GM19397 (cell line): Measurements from ENCODE around the gene TNMD.
"Not testable (repeated sequence)": the region's sequence is repeated elsewhere in the genome, so short reads cannot be mapped to it uniquely, and the experiment has no call there.

Experiments used
- ATAC-seq: cut with Tn5 transposase; IDR thresholded peaks from one replicate; pipeline ENCODE4 v1.9.1; 2021; ENCODE audit warnings: mild to moderate bottlenecking, moderate library complexity; ENCODE audit not compliant: unreplicated experiment

The TNMD gene

DNA sequence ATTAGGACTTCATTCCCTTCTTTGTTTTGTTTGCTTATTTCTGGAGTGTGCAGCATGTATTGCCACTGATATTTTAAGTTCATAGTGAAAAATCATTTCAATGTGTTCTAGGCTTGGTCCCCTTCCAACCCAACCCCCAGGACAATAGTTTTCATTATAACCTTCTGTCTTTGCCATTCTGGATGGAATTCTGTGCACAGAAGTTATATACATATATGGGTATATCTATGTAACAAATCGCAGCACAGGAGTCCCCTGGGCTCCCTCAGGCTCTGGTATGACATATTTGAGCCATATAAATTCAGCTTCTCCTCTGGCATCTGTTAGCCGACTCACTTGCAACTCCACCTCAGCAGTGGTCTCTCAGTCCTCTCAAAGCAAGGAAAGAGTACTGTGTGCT, at the start of gene TNMD:
TSS of gene TNMD (plus strand) at position 326 of the 400 bp plus-strand sequence. CDS start 83 bp downstream, outside the sequence.
- no peak for ATAC-seq

DNA sequence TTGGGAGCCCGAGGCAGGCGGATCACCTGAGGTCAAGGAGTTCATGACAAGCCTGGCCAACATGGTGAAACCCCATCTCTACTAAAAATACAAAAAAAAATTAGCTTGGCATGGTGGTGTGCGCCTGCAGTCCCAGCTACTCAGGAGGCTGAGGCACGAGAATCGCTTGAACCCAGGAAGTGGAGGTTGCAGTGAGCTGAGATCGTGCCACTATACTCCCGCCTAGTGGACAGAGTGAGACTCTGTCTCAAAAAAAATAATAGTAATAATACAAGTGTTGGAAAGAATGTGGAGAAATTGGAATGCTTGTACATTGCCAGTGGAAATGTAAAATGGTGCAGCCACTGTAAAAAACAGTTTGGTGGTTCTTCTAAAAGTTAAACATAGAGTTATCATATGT, 19.2 kb upstream of the TNMD start:
- not testable (repeated sequence) for ATAC-seq

DNA sequence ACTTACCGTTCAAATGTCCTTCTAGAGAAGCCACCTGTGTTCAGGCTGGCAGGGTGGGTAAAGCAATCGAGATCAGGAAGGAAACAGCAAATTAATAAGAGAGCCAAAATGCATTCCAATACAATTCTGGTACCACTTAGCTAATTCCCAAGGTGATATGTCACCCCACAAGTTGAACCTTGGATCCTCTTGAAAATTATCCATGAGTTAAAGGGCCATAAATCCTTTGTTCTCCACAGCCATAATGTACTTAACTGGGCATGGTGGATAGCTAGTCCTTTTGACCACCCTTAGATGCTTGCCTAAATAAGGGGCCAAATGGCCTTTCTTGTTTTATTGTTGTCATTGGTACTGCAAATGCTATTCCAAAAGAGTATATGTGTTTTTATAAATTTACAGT, 2.0 kb downstream of the TNMD start:
- no peak for ATAC-seq

DNA sequence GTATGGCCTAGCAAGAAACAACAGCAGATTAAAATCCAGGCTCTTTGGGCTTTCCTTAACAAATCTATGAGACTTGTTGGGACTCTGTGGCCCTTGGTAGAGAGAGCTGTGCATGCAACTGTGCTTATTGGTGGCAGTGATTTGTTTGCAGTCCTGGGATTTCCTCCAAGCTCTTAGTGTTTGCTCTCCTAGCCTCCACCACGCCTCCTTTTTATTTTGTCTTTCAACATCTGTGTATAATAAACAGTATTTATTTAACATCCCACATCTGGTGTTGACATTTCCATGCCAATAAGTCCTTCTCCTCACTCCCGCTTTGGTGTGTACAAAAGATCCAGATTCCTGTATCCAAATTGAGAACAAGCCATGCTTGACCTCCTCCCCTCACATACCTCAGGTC, 3.1 kb downstream of the TNMD start:
- ATAC-seq = no peak

DNA sequence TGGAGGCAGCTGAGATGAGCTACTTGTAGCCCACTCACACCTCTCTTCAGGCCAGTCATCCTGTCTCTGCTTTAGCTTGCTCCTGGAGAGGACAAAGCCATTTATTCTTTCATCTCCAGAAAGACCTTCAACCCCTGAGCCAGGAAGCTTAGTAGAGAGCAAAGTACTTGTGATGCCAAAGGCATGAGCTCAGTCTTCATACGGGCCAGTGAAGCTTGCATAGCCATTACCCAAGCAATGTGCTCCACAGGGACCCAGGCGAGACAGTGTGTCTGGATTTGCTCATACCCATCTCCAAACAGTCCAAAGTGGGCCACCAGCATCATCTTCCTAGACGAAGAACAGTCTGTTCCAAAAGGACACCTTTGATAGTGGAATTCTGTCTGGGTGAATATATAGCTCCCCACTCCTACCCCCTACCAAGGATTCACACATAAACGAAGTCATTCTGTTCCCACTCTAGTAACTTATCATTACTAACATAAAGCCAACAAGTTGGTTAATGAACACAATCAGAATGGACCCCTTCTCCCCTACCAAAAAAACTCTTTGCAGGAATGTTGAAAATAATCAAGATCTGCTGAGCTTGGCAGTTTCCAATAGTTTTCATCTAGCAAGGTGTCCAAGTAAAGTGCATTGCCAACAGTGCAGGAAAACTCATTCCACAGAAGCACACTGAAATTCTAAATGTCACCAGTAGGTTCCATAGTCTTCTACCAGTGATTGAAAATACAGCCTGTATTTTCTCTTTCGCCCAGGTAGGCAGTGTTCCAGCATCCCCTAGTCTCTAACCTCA, 6.7 kb downstream of the TNMD start:
- no peak for ATAC-seq

DNA sequence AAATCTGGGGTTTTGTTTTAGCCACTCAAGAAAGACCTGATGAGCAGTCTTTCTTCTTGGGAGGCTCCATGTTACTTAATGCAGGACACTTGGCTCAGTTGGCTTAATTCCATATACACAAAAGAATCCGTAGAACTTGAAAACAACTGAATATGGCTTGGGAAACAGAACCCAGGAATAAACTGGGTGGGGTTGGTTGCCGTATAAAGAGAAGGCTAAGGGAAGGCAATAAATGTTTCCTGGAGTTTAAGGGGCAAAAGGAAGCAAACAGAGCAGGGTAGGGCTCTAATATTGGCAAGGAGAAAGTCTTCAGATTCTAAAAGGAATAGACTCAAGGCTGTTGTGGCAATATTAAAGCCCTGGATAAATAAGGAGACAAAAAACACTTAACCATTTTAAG, 8.4 kb downstream of the TNMD start:
- no peak for ATAC-seq

DNA sequence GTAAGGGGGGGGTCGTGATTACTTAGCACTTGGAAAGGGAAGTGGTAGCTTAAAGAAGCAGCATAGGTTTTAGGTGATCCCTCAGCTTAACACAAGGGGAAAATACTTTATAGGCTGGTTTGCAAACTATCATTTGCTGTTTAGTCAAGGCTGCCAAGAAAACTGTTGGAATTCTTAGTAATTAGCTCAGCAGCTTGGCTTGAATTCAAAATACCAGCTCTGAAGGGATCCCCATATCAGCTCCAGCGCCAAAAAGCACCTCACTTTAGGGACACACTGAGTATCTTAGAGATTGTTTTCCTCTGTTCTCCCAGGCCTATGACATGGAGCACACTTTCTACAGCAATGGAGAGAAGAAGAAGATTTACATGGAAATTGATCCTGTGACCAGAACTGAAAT, 8.8 kb downstream of the TNMD start:
- ATAC-seq = no peak

DNA sequence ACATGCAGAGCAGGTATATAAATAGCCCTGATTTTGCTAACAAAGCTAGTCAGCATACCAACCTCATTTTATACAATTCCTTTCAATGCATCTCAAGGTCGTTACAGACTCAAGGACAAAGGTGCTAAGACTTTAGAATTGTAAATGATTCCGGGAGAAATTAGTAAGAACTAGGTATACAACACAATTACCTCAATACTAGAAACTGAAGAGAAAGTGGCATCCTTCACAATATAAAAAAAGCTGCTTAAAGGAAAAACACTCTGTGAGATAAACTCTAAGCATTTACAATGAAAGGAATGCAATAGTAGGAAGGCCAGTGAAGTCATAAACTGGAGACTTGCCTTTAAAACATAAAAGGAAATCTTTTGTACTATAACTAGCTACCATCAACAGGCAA, 11.9 kb downstream of the TNMD start:
- ATAC-seq = no peak

DNA sequence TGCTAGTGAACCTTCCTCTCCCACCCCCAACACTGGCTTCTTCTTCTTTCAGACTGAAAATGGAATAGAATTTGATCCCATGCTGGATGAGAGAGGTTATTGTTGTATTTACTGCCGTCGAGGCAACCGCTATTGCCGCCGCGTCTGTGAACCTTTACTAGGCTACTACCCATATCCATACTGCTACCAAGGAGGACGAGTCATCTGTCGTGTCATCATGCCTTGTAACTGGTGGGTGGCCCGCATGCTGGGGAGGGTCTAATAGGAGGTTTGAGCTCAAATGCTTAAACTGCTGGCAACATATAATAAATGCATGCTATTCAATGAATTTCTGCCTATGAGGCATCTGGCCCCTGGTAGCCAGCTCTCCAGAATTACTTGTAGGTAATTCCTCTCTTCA, 14.7 kb downstream of the TNMD start:
- no peak for ATAC-seq

DNA sequence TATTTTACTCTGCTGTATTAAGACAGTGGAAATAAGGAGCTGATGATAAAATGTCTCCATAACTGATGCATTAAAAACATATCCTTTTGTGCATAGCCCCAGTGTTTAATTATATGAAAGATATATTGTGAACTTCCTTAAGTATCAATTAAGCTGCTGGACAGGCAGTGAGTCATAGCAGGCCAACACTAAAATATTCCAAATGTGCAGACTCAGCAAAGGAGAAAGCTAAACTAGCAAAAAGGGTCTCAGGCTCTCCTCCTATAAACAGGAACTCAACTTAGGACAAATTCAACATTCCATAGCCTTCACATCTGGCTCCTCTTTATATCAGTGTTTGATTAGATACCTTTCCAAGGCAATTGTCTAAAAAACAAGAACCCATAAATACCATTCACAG, 15.6 kb downstream of the TNMD start:
- ATAC-seq = no peak

DNA sequence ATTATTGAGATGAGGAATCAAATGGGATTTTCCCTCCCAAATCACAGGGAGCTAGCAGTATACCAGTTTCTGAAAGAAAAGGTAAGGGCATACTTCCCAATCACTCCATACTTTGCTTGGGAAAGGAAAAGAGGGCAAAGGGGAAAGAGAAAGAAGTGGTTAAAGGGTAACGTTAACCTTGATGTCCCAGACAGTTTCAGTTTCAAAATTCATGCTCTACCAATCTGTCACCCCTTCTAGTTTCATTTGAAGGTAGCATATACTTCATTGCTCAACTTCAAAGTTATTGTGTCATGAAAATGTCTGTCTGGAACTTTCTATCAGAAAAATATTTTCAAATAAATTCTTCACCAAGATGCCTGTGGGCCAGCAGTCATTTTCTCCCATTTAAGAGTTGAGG, 16.0 kb downstream of the TNMD start:
- peak; percentile 55 for ATAC-seq

DNA sequence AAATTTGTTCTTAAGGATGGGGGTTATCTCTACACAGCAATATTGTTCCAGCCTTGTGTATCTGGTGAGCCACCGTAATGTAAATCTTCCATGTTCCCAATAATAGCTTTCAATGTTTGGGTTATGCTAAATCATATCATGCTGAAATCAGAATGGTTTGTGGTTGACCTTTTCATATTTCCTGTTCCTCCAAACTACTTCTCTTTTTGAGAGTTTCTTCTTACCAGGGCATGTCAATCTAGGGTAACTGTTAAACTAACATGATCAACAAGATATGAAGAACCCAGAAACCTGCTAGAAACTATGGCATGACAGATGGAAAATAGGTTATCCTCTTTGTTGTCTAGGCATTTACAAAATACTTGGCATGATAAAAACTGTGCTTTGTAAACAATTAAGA, 22.0 kb downstream of the TNMD start:
- ATAC-seq = no peak

DNA sequence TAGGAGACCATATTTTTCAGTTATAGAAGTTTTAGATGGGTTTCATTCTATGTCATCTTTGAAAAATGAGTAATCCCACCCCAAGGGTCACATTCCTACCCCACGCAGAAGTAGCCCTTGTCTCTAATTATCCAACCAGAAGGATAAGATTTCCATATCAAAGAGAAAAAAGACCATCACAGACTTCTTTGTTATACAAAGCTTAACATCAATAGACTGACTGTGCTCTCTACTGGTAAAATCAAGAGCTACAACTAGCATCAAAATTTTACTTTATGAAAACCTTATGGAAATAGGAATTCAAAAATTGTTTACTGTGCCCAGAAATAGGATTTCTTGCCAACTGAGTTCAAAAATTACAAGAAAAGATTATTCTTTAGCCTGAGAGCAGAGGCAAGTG, 24.9 kb downstream of the TNMD start:
- no peak for ATAC-seq

DNA sequence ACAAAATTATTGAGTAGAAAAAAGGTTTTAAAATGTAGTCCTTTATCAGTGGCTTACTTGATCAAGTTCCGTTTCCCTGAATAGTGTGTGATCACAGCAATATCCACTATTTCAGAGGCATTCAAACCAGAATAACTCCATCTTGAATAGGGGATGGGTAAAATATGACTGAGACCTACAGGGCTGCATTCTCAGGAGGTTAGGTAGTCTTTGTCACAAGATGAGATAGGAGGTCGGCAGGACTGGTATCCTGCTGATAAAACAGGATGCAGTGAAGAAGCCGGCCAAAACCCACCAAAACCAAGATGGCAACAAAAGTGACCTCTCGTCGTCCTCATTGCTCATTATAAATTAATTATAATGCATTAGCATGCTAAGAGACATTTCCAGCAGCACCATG, 27.2 kb downstream of the TNMD start:
- no peak for ATAC-seq

DNA sequence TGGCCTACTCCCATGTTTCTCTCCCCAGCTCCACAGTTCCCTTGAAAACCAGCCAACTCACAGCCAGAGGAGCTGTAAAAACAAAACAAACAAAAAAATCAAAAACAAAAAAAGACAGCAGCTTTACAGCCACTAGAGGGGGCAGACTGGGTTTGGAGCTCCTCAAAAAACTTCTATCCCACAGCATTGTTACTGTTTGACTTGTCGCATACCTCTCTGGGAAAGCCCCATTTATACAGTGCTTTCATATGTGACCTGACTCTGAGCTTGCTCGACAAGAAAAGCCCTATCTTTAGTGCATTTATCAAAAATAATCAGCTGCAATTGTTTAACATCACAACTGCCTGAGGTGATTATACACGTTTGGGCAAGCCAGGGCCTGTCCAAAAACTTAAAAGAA, 30.3 kb downstream of the TNMD start:
- peak; percentile 99 for ATAC-seq

DNA sequence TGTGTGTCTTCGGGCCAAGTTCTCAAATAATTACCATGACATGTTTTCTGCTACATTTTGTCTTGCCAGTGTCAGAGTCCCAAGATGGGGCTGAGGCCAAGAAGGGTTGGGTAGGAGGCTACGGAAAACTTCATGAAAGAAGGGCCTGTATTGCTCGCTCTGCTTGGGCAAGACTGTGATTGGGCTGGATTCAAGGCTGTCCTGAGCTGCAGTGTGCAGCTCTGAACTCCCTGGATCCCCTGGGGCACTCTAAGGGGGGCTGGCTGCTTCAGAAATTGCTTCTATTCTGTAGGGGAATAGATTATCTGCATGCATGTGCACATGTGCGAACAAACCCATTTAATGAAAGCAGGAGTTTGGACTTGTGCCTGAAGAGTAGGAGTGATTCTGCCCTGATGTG, 38.3 kb downstream of the TNMD start:
- no peak for ATAC-seq

DNA sequence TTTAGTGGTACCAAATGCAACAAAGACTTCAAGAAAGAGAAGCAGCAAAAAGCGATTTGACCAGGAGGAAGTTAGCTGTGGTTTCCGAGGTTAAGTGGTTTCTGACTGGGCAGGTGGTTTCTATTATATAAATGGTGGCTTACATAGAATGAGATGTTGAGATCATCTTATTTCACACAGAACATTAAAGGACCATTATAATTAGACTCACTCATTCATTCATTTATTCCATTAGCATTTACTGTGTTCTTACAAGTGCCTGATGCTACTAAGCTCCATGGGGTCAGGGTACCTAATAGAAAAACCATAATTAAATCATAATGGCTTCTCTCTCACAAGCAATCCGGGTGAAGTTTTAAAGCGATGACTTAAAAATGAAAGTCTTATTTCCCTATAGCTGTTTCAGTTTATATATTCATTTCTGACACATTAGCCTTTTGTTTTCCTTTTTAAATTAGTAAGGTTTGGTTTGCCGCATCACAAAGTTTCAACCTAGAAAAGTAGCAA, 41.3 kb downstream of the TNMD start:
- peak; percentile 97 for ATAC-seq

DNA sequence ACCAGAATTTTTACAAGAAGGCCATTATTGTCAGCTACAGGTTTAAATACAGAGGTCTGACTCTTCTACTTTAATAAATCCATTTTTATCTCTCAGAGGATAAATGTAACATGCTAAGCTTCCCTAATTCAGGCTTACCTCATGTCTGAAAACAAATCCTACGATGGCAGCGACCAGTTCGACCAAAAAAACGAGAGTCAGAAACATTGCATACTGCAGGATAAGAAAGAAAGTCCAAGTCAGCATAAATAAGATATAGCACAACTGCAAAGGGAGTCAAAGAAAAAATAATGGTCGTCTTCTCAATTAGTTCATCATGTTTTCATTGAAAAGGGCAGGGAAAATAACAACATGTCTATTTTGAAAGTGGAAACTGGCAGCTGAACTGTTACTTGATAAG, 50.3 kb downstream of the TNMD start:
- ATAC-seq = no peak

DNA sequence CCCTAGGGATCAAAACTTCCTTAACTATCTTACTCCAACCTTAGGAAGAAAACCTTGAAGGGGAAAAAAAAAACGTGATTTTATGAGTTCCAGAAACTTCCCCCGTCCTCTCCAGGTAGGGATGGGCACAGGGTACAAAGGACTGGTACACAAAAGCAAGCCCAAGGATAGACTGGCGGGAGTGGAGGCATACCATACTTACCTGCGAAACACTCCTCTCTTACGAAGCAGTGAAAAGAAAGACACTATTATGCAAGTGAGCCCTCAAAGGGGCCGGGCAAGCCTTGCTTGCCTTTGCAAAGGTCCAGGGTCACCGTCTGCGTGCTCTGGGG, 51.2 kb downstream of the TNMD start:
- no peak for ATAC-seq

DNA sequence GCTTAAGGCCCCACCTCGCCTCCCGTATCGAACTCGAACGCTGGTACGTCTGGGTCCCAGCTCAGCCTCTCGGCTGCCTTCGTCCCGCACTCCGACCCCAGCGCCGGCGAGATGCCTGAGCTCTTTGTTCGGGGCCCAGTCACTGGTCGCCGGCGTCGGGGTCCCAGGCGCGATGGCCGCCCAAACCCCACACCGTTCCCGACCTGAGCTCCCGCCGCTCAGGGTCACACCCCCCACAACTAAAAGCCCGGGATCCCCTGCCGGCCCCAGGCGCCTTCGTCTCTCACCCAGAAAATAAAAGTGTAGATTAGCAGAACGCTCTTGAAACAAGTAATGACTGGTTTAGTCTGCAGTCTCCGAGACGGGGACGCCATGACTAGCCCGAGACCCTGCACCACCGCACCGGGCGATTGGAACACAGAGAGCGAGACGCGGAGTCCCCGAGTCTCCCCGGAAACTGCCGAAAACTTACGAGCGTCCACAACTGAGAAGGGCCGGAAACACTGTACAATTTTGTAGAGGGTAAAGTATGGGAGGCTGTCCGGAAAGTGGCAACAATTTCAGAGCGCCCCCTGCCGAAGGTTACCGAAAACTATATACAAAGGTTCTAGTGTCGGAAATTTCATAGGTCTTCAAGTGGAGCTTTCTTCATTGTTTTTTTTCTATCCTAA, 51.7 kb downstream of the TNMD start, which contains the start of gene TSPAN6:
TSS of gene TSPAN6 (minus strand) at position 486 of the 671 bp plus-strand sequence. CDS start at position 374, 112 bp downstream.
- ATAC-seq = peak; percentile 98

DNA sequence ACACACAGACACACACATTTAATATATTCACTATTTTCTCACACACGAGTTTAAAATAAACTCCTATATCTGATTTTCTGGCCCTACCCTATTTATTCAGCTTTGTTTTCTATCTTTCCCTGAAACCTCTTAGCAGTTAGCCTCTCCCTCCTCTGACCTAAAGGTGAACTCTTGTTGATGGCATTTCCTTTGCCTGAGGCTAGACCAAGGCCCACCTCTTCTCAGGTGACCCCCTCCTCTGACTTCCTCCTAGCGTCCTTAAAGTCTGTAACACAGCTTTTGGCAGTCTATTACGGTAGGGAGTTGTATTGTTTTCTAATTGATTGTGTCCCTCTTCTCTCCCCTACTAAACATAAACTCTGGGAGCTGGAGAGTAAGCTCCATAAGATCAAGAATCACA, 57.6 kb downstream of the TNMD start:
- no peak for ATAC-seq

DNA sequence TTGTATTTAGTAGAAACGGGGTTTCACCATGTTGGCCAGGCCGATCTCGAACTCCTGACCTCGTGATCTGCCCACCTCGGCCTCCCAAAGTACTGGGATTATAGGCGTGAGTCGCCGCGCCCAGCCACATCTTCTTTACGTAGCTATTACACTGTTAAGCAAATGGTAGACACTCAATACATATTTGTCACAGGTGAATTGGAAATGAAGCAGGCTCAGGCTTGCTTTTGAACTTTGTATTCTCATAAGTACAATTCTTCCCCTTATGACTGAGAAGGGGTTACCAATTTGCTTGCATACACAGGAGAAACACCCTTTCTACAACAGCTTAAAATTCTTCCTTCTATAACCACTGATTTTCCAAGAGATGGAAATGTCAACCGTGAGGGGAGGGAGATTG, 58.5 kb downstream of the TNMD start:
- no peak for ATAC-seq
